Measurements from ENCODE around the gene OSBPL8.

DNA sequence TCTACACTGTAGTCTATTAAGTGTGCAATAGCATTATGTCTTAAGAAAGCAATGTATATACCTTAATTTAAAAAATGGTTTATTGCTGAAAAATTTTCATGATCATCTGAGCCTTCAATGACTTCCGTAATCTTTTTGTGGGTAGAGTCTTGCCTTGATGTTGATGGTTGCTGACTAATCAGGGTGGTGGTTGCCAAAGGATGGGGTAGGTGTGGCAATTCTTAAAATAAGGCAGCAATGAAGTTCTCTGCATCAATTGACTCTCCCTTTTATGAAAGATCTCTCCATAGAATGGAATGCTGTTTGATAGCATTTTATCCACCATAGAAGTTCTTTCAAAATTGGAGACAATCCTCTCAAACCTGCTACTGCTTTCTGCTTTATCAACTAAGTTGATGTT is 252.5 kb downstream of the OSBPL8 start:
- TF ChIP-seq, protein P1, sequence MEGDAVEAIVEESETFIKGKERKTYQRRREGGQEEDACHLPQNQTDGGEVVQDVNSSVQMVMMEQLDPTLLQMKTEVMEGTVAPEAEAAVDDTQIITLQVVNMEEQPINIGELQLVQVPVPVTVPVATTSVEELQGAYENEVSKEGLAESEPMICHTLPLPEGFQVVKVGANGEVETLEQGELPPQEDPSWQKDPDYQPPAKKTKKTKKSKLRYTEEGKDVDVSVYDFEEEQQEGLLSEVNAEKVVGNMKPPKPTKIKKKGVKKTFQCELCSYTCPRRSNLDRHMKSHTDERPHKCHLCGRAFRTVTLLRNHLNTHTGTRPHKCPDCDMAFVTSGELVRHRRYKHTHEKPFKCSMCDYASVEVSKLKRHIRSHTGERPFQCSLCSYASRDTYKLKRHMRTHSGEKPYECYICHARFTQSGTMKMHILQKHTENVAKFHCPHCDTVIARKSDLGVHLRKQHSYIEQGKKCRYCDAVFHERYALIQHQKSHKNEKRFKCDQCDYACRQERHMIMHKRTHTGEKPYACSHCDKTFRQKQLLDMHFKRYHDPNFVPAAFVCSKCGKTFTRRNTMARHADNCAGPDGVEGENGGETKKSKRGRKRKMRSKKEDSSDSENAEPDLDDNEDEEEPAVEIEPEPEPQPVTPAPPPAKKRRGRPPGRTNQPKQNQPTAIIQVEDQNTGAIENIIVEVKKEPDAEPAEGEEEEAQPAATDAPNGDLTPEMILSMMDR (IDR thresholded peaks at IDR 0.05), result no peak
- no peak for TF ChIP-seq EZH2 (IDR thresholded peaks at IDR 0.05; ENCODE audit: borderline replicate concordance, insufficient read depth, low read depth, low read length, poor library complexity, severe bottlenecking)

Measured in B cell (primary cell).